Fibroblast of skin of back (primary cell): ENCODE results near the gene TSPEAR.

Experiments used
- DNase-seq: peaks from one replicate; pipeline ENCODE4 v3.0.0-alpha.2; 2013

Gene TSPEAR

DNA sequence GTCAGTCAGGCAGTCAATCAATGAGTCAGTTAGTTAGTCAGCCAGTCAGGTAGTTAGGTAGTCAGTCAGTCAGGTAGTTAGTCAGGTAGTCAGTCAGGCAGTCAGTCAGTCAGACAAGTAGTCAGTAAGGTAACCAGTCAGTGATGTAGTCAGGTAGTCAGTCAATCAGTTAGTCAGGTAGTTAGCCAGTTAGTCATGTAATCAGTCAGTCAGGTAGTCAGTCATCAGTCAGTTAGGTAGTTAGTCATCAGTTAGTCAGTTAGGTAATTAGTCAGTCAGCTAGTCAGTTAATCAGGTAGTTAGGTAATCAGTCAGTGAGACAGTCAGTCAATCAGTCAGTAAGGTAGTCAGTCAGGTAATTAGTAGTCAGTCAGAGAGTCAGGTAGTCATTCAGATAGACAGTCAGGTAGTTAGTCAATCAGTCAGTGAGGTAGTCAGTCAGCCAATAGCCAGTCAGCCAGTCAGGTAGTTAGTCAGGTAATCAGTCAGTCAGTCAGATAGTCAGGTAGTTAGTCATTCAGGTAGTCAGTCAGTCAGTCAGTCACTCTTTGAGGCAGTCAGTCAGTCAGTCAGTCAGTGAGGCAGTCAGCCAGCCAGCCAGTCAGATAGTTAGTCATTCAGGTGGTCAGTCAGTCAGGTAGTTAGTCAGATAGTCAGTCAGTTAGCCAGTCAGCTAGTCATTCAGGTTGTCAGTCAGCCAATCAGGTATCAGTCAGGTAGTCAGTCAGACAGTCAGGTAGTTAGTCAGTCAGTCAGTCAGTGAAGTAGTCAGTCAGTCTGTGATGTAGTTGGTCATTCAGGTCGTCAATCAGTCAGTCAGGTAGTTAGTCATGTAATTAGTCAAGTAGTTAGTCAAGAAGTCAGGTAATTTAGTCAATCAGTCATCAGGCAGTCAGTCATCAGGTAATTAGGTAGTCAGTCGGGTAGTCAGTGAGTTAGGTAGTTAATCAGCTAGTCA lies 186.7 kb downstream of the TSPEAR start:
- DNase-seq = no peak

DNA sequence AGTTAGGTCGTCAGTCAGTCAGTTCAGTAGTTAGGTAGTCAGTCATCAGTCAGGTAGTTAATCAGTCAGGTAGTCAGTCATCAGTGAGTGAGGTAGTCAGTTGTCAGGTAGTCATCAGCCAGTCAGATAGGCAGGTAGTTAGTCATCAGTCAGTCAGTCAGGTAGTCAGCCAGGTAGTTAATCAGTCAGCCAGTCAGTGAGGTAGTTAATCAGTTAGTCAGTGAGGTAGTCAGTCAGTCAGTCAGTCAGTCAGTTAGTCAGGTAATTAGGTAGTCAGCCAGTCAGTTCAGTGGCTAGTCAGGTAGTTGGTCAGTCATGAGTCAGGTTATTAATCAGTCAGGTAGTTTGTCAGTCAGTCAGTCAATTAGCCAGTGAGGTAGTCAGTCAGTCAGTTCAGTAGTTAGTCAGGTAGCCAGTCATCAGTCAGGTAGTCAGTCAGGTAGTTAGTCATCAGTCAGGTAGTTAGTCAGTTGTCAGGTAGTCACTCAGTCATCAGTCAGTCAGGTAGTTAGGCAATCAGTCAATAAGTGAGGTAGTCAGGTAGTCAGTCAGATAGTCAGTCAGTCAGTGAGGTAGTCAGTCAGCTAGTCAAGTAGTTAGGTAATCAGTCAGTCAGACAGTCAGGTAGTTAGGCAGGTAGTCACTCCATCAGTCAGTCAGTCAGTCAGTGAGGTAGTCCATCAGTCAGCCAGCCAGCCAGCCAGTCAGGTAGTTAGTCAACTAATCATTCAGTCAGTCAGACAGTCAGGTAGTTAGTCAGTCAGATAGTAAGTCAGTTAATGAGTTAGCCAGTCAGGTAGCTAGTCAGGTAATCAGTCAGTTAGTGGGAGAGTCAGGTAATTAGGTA lies 187.6 kb downstream of the TSPEAR start:
- DNase-seq = no peak

DNA sequence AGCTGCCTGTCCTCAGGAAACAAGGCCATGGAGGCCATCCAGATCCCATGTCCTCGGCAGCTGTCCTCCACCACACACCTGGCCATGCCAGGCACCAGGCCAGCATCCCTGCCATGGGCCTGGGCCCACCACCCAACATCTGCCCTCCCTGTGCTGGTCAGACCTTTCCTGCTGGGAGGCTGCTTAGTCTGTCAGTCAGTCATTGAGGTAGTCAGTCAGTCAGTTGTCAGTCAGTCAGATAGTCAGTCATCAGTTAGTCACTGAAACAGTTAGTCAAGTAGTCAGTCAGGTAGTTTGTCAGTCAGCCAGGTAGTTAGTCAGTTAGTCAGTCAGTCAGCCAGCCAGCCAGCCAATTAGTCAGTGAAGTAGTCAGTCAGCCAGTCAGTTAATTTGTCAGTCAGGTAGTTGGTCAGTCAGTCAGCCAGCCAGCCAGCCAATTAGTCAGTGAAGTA lies 188.6 kb downstream of the TSPEAR start:
- DNase-seq = no peak

DNA sequence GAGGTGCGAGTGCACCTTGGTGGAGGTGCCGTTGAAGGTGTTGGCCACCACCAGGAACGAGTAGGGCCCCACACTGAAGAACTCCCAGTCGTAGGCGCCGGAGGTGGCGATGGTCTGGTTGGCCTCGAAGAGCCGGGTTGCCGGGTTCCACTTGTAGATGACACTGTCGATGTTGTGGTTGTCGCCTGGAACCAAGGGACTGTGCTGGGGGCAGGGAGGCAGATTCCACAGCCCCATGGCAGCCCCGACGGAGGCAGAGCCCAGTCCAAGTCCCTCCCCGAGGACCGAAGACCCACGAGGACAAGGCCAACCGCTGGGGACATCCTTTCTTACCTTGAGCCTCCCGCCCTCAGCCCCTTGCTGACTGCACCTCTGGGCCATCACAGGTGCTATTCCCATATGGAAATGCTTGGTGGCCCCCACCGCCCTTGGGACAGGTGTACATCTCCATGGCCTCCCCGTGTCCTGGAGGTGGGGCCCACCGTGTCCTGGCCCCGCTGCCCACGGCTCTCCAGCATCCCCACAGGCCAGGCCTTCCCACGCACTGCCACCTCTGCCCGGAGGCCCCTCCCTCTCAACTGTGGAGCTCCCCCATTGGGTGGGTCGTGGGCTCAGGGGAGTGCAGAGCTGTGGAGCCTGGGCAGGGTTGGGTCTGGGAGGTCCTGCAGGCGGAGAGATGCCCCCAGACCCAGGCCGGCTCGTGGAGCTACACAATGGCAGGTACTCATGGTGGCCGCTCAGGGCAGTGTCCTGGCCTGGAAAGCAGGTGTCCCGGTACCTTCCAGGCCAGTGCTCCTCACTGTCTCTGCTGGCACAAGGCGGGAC lies 189.2 kb downstream of the TSPEAR start:
- DNase-seq = no peak

DNA sequence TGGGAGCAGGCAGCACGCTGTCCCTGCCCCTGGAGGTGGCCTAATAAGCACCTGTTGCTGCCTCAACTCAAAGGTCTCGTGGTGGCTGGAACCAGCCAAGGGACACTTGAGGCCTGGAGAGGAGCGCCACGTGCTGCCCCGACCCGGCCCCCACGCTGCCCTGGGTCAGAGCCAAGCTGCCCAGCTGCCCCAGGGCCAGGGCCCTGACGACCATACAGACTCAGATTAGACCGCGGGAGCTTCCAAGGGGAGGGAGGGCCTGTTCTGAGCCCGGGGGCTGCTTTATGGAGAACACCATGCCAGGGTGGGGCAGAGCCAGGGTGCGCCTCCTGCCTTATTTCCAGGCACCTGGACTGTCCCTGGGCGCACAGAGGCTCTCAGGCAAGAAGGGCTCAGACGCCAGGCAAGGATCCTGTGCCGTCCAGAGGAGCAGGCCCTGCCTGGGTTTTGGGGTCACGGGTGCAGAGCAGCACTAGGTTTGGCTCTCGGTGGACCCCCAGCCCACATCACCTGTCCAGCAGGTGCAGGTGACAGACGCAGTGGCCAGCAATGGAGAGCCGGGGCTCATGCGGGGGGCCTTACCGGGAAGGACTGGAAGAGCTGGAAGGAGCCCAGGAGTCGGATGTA lies 190.0 kb downstream of the TSPEAR start:
- no peak for DNase-seq

DNA sequence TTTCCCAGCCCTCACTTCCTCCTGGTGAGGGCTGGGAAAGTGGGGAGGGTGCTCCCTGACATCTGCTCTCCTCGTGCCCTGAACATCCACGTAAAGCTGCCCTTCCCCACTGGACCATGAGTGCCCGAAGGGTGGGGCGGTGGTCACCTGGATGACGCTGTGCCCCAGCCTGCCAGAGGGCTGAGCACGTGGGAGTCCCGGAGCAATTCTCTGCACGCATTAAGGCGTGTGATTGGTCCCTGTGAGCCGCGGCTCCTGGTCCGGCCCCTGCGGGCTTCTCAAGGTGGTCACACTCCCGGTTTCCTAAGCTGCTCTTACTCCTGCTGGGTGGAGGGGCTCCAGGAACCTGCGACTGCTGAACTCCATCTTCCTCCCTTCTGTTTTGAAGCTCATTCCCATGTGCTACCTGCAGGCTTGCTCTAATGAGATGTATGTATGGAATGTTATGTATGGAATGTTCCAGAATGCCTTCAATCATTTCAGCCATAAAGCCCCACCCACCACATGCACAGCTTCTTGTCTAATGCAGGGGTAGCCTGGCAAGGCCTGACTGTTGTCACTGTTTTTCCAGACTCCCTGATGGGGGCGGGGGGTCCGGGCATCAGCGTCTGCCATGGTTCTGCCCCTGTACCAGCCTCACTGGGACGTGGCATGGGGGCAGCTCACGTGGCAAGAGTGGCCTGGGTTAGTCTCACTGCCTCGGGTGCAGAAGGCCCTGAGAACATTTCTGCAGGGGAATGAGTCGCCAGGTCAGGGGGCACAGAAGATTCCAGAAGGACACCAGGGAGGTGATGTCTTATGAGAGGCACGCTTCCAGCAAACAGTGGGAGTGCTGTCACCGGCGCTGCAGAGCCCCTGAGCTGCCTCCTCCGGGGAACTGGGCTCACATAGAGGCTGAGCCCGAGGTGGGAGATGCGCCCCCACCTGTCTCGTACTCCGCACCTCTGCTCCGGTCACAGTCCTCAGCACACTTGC lies 190.8 kb downstream of the TSPEAR start:
- DNase-seq = no peak

DNA sequence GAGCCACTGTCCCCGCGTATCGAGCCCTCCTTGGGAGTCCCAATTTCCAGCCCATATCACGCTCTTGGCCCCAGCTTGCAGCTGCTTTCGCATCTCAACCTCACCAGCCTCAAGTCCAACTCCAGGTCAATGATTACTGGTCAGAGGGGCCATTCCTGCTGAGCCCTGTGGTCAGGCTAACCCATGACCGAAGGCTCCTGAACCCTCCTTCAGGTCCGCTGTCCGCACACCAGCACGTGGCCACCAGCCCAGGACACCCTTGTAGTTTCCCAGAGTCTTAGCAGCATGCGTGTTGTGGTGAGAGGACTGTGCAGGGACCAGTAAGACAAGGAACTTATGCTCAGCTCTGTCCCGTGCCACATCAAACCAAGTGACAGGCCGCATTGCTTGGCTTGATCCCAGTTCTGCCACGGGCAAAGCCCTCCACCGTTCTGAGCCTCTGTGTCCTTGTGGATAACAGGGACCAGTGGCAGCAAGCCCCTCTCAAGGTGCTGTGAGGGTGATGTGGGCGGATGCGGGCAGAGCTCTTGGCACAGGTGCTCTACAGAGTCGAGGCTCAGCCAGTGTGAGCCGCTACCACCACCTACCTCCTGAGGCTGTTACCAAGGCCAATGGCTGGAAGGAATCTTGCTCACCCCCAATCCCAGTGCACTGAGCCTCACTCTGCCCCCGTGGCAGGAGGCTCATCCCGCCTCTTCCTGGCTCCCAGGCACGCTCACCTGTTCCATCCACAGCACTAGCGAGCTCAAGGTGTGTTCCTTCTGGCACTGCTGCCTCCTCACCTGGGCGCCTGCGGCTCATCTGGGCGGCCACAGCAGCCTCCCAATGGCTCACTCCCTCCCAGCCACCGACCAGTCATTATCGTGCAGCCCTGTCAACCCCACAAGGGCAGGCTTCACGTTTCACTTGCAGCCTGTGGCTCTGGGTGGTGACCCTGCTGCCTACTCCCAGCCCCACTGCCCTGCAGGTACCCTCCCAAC lies 191.7 kb downstream of the TSPEAR start:
- DNase-seq = no peak

DNA sequence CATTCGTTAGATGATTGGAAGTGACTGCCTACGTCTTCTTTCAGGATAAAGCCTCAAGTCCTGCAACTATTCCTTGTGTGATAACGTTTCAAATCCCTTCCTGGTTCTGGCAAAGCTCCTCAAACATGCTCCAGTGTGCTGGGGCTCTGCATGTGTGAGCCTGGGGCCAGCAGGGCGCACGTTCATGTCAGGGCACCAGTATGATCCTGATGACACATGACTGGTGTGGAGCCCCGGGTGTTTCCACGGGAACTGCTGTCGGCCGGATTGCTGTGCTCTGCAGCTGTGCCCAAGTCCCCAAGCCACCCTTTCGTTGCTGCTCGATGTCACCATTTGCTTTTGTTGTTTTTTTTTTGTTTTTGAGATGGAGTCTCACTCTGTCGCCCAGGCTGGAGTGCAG lies 192.7 kb downstream of the TSPEAR start:
- no peak for DNase-seq

DNA sequence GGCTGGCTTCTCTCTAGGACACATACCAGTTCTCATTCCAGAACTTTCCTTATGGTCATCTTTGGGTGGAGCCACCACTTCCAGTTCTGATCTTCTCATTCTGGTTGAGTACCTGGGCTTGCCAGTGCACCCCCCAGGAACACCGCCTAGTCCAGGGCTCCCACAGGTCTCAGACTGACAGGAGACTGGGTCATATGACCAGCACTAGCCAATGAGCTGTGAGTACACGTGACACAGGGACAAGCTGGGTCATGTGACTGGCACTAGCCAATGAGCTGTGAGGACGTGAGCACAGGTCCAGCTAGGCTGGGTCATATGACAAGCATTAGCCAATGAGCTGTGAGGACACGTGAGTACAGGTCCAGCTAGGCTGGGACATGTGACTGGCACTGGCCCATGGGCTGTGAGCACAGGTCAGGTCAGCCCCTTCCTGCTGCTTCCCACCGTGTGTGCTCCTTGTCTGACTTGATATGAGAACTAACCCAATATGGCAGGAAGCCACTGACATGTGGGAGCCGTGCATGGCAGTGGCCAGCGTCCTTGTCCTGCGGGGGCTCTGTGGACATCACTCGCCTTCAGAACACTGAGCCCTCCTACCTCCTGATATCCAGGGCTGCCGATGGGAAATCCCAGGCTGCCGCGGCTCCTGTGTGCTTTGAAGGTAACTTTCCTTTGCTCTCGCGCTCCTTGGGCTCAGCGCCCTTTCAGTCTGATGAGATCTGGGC lies 194.0 kb downstream of the TSPEAR start:
- peak; percentile 20 for DNase-seq

DNA sequence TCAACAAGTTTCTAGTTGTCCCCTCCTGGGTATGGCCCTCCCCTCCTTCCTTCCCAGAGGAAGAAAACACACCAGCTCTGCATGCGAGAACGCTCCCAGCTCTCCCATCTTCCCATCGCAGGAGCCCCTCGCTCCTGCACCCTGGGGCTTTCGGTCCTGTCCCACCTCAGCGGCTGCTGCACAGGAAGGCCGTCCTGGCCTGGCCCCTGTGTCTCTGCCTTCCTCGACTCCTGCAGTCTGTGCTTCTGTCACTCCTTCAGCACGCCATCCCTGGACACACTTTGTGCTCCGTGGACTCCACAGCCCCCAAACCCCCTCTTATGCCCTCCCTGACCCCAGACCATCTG lies 194.6 kb downstream of the TSPEAR start:
- no peak for DNase-seq

DNA sequence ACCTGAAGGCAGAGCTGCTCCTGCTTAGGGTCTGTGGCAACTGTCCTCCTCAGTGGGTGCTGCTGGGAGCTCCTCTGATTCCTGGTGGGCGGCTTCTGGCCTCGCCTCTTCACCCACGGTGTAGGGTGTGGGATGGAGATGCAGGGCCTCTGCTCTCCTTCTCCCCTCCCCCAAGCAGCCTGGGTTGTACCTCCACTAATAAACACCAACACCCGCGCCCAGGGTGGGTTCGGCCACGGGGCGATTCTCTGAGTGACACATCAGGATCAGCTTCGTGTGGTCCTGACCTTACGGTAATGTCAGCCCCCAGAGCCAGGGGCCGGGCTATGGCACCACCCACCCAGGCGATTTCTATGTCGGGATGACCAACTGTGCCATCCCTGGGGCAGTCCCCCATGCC lies 195.0 kb downstream of the TSPEAR start:
- no peak for DNase-seq

DNA sequence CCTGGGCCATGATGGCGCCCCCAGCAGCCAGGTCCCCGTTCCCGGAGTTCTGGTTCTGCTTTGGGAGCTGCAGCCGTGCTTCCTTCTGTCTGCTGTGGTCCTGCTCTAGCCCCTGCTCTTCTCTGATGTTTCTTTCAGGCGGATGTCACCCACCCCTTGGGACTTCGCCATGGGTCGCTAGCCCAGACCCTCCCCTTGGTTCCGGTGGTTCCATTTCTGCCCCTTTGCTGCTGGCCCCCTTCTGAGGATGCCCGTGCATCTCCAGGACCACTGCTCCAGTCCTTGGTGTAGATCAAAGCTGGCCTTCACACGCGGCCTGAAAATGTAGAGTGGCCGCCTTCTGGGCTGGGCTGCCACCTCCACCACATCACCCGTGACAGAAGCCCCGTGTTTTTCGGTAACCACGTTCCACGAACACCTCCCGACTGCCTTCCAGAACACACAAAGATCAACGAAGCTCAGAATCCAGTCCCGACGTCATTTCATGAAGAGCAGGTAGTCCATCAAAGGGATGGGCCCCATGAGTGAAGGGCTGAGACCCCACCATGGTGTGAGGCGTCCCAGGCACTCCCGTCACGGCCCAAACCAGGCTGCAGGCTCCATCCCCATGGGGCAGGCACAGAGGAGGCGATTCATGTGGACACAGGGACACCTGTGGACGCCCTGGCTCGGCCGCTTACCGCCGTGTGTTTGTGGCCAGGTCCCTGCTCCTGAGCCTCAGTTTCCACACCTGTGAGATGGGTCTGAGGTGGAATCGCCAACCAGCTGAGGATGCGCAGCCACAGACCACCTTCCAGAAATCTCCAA lies 195.8 kb downstream of the TSPEAR start:
- no peak for DNase-seq

DNA sequence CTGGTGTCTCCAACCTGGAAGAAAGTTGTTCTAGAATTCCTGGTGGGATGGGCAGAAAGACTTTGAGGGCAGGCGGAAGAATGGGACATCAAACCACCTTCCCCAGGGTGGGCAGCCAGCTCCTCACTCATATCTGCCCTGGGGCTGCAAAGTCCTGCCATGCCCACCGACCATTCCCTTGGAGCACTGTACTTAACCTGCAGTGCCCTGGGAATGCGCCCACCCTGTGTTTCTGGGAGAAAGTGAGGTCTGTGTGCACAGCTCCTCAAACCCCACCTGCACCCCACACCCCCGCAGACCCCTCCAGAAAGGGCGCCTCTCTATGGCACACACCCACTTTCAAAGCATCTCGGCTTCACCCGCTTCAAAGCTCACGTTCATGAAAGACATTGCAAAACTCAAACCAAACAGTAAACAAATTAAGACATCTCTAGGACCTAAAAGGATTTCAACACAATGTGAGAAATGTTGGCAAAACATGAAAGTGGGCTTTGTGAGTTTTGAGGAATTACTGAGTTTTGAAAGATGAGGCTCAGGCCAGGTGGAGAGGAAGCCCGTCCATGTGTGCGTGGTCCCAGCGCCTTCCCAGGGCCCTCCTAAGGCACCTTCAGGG lies 196.5 kb downstream of the TSPEAR start:
- DNase-seq = no peak

DNA sequence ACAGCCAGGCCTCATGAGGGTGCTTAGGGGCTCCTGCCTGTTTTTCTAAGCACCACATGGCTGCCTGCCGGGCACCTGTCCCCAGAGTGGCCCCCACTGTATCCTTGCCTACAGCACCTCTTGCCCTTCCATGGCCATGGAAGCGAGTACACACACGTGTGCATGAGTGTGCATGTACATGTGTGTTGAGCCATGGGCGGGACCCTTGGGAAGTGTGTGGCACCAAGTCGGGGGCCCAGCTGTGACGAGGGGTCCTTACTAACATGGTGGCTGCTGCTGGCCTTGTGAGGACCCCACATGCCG lies 197.2 kb downstream of the TSPEAR start:
- no peak for DNase-seq

DNA sequence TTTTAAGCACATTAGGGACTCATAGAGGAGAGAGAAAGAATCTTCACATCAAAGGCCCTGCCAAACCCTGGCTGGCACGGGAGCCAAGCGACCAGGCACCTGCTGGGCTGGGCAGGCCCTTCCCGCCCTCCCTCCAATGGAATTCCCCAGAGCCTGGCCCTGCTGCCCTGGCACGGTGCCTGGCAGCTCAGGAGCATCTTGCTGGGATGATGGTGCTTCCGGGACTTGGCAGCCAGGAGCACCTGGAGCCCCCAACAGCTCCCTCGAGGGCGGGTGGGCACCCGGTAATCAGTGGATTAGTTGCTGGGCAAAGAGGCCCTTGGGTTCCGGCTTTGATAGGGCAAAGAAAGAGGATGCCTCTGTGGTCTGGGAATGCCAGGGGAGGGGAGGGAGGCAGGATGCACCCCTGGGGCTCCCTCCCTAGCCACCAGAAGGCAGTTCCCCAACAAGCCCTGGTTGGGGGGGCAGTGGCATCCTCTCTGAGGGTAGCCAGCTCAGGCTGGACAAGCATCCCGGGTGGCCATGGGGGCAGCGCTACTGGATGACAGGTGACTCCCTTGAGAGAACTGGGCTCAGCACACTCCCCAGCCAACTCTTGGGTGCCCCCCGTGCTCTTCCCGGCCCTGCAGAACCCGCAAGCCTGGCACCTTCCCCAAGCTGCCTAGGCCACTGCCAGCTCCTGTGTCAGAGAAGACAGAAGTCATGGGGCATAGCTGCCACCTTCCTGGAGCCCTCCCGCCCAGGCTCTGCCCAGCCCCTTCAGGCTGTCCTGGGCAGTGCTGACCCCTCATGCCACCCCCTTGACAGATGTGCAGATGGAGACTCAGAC lies 197.8 kb downstream of the TSPEAR start:
- no peak for DNase-seq

DNA sequence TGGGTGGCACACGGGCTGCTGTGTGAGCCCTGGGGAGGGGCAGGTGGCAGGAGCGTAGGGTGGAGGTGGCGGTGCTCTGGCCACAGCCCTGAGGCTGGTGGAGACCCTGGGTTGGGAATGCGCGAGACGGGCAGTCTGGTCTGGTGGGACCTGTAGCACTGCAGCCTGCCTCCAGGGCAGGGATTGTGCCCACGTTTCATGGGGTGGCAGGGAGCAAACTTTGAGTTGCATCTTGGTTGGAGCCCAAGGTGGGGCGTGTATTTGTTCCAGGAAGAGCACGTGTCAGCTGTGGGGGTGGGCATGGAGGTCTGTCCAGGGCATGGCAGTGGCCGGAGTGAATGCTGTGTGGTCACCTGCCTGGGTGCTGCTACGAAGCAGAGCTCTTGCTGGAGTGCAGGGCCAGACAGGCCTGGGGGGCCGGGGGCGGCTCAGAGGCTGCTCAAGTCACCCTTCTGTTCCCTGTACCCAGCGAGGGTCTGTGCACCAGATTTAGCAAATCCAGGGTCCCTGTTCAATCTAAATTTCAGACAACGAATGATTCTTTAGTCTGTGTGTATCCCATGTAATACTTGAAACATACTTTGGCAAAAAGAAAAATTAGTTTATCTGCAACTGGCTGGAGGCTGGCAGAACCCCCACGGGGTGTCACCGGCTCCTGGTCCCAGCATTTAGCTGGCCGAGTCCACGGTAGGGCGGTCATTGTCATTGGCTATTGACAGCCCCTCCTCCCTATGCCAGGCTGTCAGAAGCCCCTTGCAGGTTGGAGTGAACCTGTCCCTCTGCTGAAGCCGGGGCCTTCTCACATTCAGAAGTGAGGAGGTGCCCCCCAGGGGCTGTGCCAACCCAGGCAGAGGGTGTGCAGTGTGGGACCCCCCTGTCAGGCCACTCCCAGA lies 198.6 kb downstream of the TSPEAR start:
- no peak for DNase-seq
